C4-2B (cell line): Measurements from ENCODE around the gene DGKD.

Source experiments
- H3K27ac ChIP-seq: fragments of 450-650 bp; 2 replicates; pipeline ENCODE4 v1.5.1; 2017
- ZFX ChIP-seq: fragments of 450-650 bp; IDR thresholded peaks from 2 replicates; pipeline ENCODE4 v1.6.1; 2017
- TF ChIP-seq, protein P1 (sequence below): fragments of 450-650 bp; conservative IDR thresholded peaks from 2 replicates; pipeline ENCODE4 v1.5.1; 2017; ENCODE audit warnings: mild to moderate bottlenecking

DGKD gene

DNA sequence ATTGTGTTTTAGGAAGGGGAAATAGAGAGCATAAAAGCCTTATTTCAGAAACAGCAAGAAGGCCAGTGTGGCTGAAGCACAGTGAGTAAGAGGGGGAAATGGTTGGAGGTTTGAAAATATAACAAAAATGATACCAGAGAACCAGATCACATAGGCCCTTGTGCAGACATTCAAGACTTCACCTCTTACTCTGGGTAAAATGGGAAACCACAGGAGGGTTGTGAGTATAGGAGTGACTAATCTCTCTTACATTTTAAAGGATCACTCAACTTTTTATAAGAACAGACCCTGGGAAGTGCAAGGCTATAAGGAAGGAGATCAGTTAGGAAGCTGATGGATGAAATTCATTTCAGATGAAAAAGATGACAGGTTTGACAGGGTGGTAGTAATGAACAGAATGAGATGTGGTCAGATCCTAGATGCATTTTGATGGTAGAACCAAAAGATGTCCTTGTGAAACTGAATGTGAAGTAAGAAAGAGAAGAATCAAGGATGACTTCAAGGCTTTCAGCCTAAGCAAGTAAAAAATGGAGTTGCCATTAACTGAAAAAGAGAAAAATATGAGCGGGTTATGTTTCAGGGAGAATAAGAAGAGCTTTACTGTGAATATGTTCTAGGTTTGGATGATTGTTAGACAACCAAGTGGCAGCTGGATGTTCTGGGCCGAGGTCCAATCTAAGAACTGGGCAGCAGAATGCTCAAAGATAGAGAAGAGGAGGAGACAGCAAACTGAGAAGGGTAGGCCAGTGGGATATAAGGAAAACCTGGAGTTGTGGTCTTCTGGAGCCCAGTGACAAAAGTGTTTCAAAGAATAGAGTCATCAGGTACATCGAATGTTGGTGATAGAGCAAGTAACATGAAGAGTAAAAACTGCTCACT lies 147.1 kb downstream of the DGKD start:
- TF ChIP-seq, protein P1, sequence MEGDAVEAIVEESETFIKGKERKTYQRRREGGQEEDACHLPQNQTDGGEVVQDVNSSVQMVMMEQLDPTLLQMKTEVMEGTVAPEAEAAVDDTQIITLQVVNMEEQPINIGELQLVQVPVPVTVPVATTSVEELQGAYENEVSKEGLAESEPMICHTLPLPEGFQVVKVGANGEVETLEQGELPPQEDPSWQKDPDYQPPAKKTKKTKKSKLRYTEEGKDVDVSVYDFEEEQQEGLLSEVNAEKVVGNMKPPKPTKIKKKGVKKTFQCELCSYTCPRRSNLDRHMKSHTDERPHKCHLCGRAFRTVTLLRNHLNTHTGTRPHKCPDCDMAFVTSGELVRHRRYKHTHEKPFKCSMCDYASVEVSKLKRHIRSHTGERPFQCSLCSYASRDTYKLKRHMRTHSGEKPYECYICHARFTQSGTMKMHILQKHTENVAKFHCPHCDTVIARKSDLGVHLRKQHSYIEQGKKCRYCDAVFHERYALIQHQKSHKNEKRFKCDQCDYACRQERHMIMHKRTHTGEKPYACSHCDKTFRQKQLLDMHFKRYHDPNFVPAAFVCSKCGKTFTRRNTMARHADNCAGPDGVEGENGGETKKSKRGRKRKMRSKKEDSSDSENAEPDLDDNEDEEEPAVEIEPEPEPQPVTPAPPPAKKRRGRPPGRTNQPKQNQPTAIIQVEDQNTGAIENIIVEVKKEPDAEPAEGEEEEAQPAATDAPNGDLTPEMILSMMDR: no peak
- no peak for TF ChIP-seq ZFX
- H3K27ac ChIP-seq: no peak overlapping the region

DNA sequence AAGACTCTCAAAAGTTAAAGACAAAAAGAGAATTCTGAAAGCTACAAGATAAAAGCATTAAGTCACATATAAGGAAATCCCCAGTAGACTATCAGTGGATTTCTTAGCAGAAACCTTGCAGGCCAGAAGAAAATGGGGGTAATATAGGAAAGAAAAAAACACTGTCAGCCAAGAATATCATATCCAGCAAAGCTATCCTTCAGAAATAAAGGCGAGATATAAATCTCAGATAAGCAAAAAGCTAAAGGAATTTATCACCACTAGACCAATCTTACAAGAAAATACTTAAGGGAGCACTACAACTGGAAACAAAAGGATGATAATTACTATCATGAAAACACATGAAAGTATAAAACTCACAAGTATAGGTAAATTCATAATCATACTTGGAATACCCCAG lies 149.2 kb downstream of the DGKD start:
- H3K27ac ChIP-seq: no peak overlapping the region
- TF ChIP-seq ZFX: no peak
- TF ChIP-seq, protein P1: no peak

DNA sequence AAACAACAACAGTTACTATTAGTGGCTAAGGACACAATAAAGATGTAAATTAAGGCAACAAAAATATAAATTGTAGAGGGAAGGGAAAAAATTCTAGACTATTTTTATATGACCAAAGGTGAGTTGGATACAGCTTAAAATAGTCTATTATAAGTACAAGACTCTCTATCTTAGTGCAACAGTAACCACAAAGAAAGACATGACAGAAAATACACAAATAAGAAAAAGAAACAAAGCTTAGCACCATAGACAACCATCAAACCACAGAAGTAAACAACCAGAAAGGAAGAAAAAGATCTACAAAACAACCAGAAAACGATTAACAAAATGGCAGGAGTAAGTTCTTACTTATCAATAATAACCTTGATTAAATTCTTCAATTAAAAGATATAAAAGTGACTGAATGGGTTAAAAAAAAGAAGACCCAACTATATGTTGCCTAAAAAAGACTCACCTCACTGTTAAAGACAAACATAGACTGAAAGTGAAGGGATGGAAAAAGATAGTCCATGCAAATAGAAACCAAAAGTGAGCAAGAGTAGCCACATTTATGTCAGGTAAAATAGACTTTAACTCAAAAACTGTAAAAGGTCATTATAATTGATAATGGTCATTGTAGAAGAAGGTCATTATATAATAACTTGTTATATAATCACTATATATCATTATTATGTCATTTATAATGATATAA lies 149.8 kb downstream of the DGKD start:
- H3K27ac ChIP-seq: no peak overlapping the region
- TF ChIP-seq ZFX: no peak
- TF ChIP-seq, protein P1: no peak

DNA sequence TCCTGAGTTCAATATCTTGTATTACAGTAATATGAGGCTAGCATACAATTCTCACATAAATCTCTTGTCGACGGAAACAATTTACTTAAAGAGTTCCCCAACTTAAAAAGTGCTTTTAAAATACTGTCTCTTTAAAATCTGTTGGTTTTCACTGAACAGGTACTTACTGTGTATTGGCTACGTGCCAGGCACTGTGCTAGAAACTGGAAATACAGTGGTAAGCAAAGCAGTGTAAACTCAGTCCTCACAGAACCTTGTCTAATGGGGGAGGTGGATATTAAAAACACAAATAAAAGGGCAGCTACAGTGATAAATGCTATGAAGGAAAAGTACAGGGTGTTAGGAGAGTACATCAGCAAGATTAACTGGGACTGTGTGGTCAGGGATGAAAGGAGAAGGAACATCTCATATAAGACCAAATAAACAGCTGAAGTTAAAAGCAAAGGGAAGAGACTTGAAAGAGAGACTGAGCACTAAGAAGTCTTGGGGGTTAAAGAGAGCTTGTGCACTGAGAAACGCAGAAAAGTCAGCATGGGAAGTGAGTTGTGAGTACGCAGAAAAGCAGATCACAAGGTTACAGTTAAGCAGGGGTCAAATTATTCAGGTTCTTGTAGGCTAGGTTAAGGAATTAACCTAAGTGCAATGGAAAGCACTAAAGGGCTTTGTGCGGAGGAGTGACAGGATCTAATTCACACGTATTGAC lies 159.8 kb downstream of the DGKD start:
- no peak for TF ChIP-seq ZFX
- TF ChIP-seq, protein P1: no peak
- no peak overlapping the region for H3K27ac ChIP-seq

DNA sequence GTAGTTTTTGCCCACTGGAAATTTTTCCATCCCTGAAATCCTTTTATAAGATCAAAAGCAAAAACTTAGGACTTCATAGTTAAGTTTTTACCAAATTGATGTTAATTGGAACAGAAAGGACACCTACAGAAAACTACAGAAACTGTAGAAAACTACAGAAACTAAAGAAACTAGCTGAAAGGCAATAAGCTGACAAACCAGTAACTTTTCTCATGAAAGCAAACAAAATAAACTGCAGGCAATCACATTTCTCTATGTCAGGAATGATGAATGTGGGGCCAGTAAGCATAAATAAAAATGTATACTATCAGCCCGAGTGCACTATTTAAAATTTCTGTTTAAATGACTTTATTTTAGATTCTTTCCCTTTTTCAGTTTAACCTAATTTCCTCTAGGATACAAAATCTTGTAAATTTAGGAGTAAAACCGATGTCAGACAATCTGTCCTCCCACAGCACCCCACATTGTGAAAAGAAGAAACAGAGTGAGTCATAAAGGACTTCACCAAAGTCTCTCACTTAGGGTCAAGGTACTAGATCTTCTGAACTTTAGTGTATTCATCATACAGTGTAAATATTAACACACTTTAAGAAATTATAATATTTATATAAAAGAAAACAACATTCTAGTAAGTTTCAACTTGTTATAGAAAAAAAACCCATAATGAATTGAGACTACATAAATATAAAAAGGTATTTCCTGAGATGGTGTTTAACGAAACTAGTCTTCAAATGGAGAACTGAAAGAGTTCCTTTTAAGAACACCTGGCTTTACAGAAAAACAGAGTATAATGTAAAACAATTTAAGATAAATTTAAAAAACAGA lies 165.7 kb downstream of the DGKD start:
- TF ChIP-seq ZFX: no peak
- TF ChIP-seq, protein P1: no peak
- no peak overlapping the region for H3K27ac ChIP-seq
